K562 (cell line): ENCODE measurements around the gene FAM171A1. TPM values are rescaled to one million over a fixed set of nuclear protein-coding genes. Genes with fewer than 3 reads are reported as not detected.

Source experiments
- ATAC-seq: fragments of 200-7000 bp; cut with Tn5 transposase; 3 replicates; pipeline ENCODE4 v1.9.1; 2020; ENCODE audit warnings: moderate library complexity
- BruUV-seq: library from RNA; stranded (reverse); fragments of 400-500 nt; replicated peaks from 2 replicates; lab custom pipeline; 2021; lab: Mats Ljungman, UMichigan
- CTCF ChIA-PET: fragments of 300-600 bp; formaldehyde crosslinking; extraction: SDS; loops from one replicate; lab custom pipeline; 2021; ENCODE audit warnings: low intra/inter-chr PET ratio; lab: Yijun Ruan, JAX
- POLR2A ChIA-PET: fragments of 300-600, 350-650 bp; sonication (Branson Sonifier 250); formaldehyde crosslinking; extraction: SDS; loops from one replicate; lab custom pipeline; 2021; ENCODE audit warnings: antibody characterized with exemption, inconsistent platforms; lab: Yijun Ruan, JAX
- DNase-seq, 4 experiments: peaks; one replicate each; pipeline versions ENCODE4 v3.0.0 to v3.0.0-alpha.2; 2011 to 2018; ENCODE audit warnings: low spot score in 3 of 4, mixed read lengths in 3 of 4; ENCODE audit errors: extremely low read depth in 1 of 4
- FAIRE-seq: peaks from 2 replicates; lab custom pipeline; 2011; peaks lifted over from hg19 to GRCh38; lab: Jason Lieb, UNC
- H2AFZ ChIP-seq: 2 replicates; pipeline ENCODE4 v1.6.0; 2011; ENCODE audit warnings: low read depth, low read length, control low read depth, inconsistent platforms
- H3K27ac ChIP-seq: fragments of 200-600 bp; 3 replicates; pipeline ENCODE4 v1.8.0; 2011; ENCODE audit warnings: low read depth, mild to moderate bottlenecking, control low read depth, inconsistent platforms, low read length, moderate library complexity, mixed read lengths; ENCODE audit errors: extremely low read depth
- H3K27me3 ChIP-seq, 2 experiments: fragments of 300-600 bp in 1 of 2; 2 replicates in 1 of 2; 3 replicates in 1 of 2; pipeline versions ENCODE4 v1.6.0 to v1.8.0; 2011; ENCODE audit warnings: inconsistent platforms in 2 of 2, low read length in 2 of 2, mild to moderate bottlenecking in 1 of 2, mixed read lengths in 1 of 2, moderate library complexity in 1 of 2; ENCODE audit not compliant: control insufficient read depth in 2 of 2, insufficient read depth in 2 of 2
- H3K36me3 ChIP-seq: fragments of 300-600 bp; 3 replicates; pipeline ENCODE4 v1.8.0; 2011; ENCODE audit warnings: mild to moderate bottlenecking, low read length, inconsistent platforms; ENCODE audit not compliant: control insufficient read depth, insufficient read depth
- H3K4me1 ChIP-seq, 2 experiments: fragments of 200-600 bp in 1 of 2; replicated peaks in 1 of 2; 2 replicates in 1 of 2; 3 replicates in 1 of 2; pipeline versions ENCODE4 v1.5.1 to v1.8.0; 2011; ENCODE audit warnings: inconsistent platforms in 2 of 2, low read length in 2 of 2, mild to moderate bottlenecking in 1 of 2, mixed read lengths in 1 of 2, moderate library complexity in 1 of 2; ENCODE audit not compliant: control insufficient read depth in 2 of 2, insufficient read depth in 2 of 2
- H3K4me2 ChIP-seq: 2 replicates; pipeline ENCODE4 v1.6.1; 2011; ENCODE audit warnings: low read length, control low read depth, inconsistent platforms, mixed read lengths; ENCODE audit not compliant: insufficient read depth
- H3K4me3 ChIP-seq: fragments of 200-600 bp; sonication (generic), shearing (Covaris generic); 2 replicates; pipeline ENCODE4 v1.5.1; 2016; ENCODE audit warnings: control low read depth, inconsistent platforms
- H3K79me2 ChIP-seq: fragments of 200-600 bp; 3 replicates; pipeline ENCODE4 v1.8.0; 2011; ENCODE audit warnings: low read length, inconsistent platforms; ENCODE audit not compliant: control insufficient read depth, insufficient read depth
- H3K9ac ChIP-seq, 2 experiments: 2 replicates each; pipeline versions ENCODE4 v1.6.0 to v1.6.1; 2011; ENCODE audit warnings: low read depth in 2 of 2, low read length in 2 of 2, control low read depth in 1 of 2, inconsistent platforms in 1 of 2, mild to moderate bottlenecking in 1 of 2, mixed read lengths in 1 of 2; ENCODE audit not compliant: insufficient read depth in 1 of 2
- H3K9me1 ChIP-seq: one replicate; pipeline ENCODE4 v1.6.0; 2011; ENCODE audit warnings: inconsistent platforms, mild to moderate bottlenecking, low read length, moderate library complexity; ENCODE audit not compliant: control insufficient read depth, insufficient read depth
- H3K9me3 ChIP-seq: replicated peaks from 2 replicates; pipeline ENCODE4 v1.5.1; 2011; ENCODE audit warnings: low read depth, low read length, inconsistent platforms; ENCODE audit not compliant: control insufficient read depth, insufficient read depth
- H4K20me1 ChIP-seq: replicated peaks from 2 replicates; pipeline ENCODE4 v1.6.1; 2011; ENCODE audit warnings: low read length, inconsistent platforms, mixed read lengths; ENCODE audit not compliant: control insufficient read depth, insufficient read depth
- ATF6 ChIP-seq: sonication (generic); formaldehyde crosslinking; IDR thresholded peaks from 2 replicates; pipeline ENCODE4 v1.4.0; 2020; ENCODE audit warnings: mild to moderate bottlenecking, missing genetic modification reagents
- FOSL1 ChIP-seq: fragments of 200-800 bp; sonication (Bioruptor generic); conservative IDR thresholded peaks from 2 replicates; pipeline ENCODE4 v1.6.1; 2016; ENCODE audit warnings: missing genetic modification characterization, missing compliant biosample characterization
- HES1 ChIP-seq: fragments of 450-650 bp; IDR thresholded peaks from 2 replicates; pipeline ENCODE4 v1.6.1; 2016; ENCODE audit warnings: low read depth, mild to moderate bottlenecking, moderate library complexity
- KLF6 ChIP-seq: fragments of 250-450 bp; sonication (Bioruptor Pico); IDR thresholded peaks from 2 replicates; pipeline ENCODE4 v1.4.0; 2020; ENCODE audit warnings: mild to moderate bottlenecking, moderate library complexity, borderline replicate concordance
- POLR2A ChIP-seq: fragments of 450-650 bp; conservative IDR thresholded peaks from 2 replicates; pipeline ENCODE4 v1.6.1; 2016
- PRDM10 ChIP-seq: fragments of 450-650 bp; IDR thresholded peaks from 2 replicates; pipeline ENCODE4 v1.6.1; 2018; ENCODE audit not compliant: partially characterized antibody
- SMAD4 ChIP-seq: fragments of 250-450 bp; sonication (Bioruptor Pico); conservative IDR thresholded peaks from 2 replicates; pipeline ENCODE4 v1.8.0; 2021; ENCODE audit warnings: inconsistent platforms, mild to moderate bottlenecking, moderate library complexity
- SMARCA4 ChIP-seq: fragments of 450-650 bp; IDR thresholded peaks from 2 replicates; pipeline ENCODE4 v1.6.1; 2016
- STAT5A ChIP-seq: IDR thresholded peaks from 2 replicates; pipeline ENCODE4 v1.6.1; 2012; ENCODE audit warnings: low read length, inconsistent platforms, borderline replicate concordance
- TGIF2 ChIP-seq: sonication (generic); formaldehyde crosslinking; IDR thresholded peaks from 2 replicates; pipeline ENCODE4 v1.8.1; 2022; ENCODE audit warnings: mild to moderate bottlenecking, missing genetic modification reagents, moderate library complexity
- TRIM24 ChIP-seq, 2 experiments: fragments of 450-650 bp; IDR thresholded peaks; 2 replicates each; pipeline ENCODE4 v1.6.1; 2016
- TSHZ1 ChIP-seq: fragments of 250-450 bp; sonication (Bioruptor Pico); IDR thresholded peaks from 2 replicates; pipeline ENCODE4 v1.4.0; 2020; ENCODE audit warnings: mild to moderate bottlenecking, moderate library complexity
- ZSCAN32 ChIP-seq: fragments of 450-650 bp; formaldehyde crosslinking; IDR thresholded peaks from 2 replicates; pipeline ENCODE4 v1.4.0; 2020; ENCODE audit warnings: mild to moderate bottlenecking, moderate library complexity
- WGBS: fragments of 100-300 bp; shearing (Covaris generic); methylation state at CpG from one replicate; pipeline ENCODE4 v1.1.6; 2016; ENCODE audit warnings: low coverage, mixed read lengths; ENCODE audit not compliant: insufficient coverage; ENCODE audit errors: missing lambda C conversion rate; 5-methylcytosine and 5-hydroxymethylcytosine counted together
- in situ Hi-C: fragments of 300-500 bp; cut with MboI; formaldehyde crosslinking; loops from 4 replicates; pipeline ENCODE4 v1.15.0; 2018; ENCODE audit warnings: inconsistent platforms, mixed read lengths
- intact Hi-C: fragments of 100-400 bp; cut with micrococcal nuclease; formaldehyde crosslinking; loops from 2 replicates; pipeline ENCODE4 v1.14.2; 2022
- polyA plus RNA-seq, 8 experiments: library from polyadenylated mRNA; depleted of rRNA in 4 of 8; stranded (reverse) in 5 of 8; unstranded in 3 of 8; fragments of >200 nt; fragmentation: Nextera tagmentation in 2 of 8; fragmentation: Illumina TruSeq in 1 of 8; extraction: Ambion mirVana in 2 of 8; extraction: Trizol in 1 of 8; gene quantifications; 2 replicates each; pipeline versions ENCODE4 v1.2.1 to v1.2.3, GENCODE V29; 2011 to 2014; ENCODE audit warnings: inconsistent platforms in 1 of 8, missing spikeins in 1 of 8
- total RNA-seq, 7 experiments: library from RNA; depleted of rRNA in 6 of 7; stranded (reverse); fragments of >200 nt in 6 of 7; fragmentation: Illumina TruSeq in 2 of 7; extraction: Trizol in 2 of 7; gene quantifications; 2 replicates each; pipeline versions ENCODE4 v1.2.1 to v1.2.3, GENCODE V29; 2011 to 2021; ENCODE audit warnings: low replicate concordance in 1 of 7

FAM171A1 gene
- total and polyA plus RNA-seq, 9 of the 15 experiments (the other 6 are each of a cell fraction or from before 2014, with no cell fraction given), result 0.51 to 8.2 (median 4.8) TPM

GRCh38 chr10:15313843-15314242 is 57.2 kb downstream of the FAM171A1 start:
- peak overlapping the region; percentile 93 for H2AFZ ChIP-seq
- H3K9me3 ChIP-seq, result no peaks in the 10 kb centered on the region; the same call in 1 of the 2 replicates
- H3K27me3 ChIP-seq, result no peaks in the 10 kb centered on the region
- H3K79me2 ChIP-seq, result no peaks in the 10 kb centered on the region
- peak overlapping the region; percentile 74 for H3K27ac ChIP-seq
- in situ Hi-C loops (no loop called here), intact Hi-C loops (loop anchor here (5.0 kb wide), 1 partner anchor 53 kb away; no protein-coding TSS in a partner anchor)
- DNase-seq (peak; percentile 32 to 88 (median 56)), FAIRE-seq (peak; percentile 97), ATAC-seq (peak; percentile 90)
- no TSS peak for BruUV-seq
- peak overlapping the region; percentile 2; the same call in 1 of the 2 replicates for H3K4me3 ChIP-seq
- H3K4me2 ChIP-seq, result peak overlapping the region; percentile 78
- H3K9ac ChIP-seq, result peak overlapping the region; percentile 41 to 60; a peak in 3 of 4 replicates
- peaks cover 6 to 23% of the 10 kb centered on the region in 2 experiments for H3K4me1 ChIP-seq
- H4K20me1 ChIP-seq, result no peaks in the 10 kb centered on the region
- POLR2A ChIA-PET, result no interaction called here
- H3K9me1 ChIP-seq, result no peaks in the 10 kb centered on the region
- 2% methylated on average over 13 of the region's 13 CpGs for WGBS
- CTCF ChIA-PET, result no interaction called here
- no peaks in the 10 kb centered on the region for H3K36me3 ChIP-seq
- TF ChIP-seq FOSL1 (tag) (peak; percentile 52), SMAD4 (CRISPR knock-in tag) (peak; percentile 87), TSHZ1 (CRISPR knock-in tag) (no peak), STAT5A (no peak), TRIM24 (IDR thresholded peaks at IDR 0.05) (peak; percentile 27 to 58; a peak in 2 of 4 replicates), ZSCAN32 (no peak), KLF6 (CRISPR knock-in tag) (peak; percentile 11; the same call in 1 of the 2 replicates), ATF6 (CRISPR knock-in tag) (no peak), PRDM10 (no peak), POLR2A (peak; percentile 48; the same call in 1 of the 2 replicates), HES1 (0 out of 2 replicates have a peak, but pooled peaks have one; percentile 25), TGIF2 (CRISPR knock-in tag) (no peak), SMARCA4 (peak; percentile 79)
